Neural cell (in vitro differentiated cells): Measurements from ENCODE around the gene GAB2.

Experiments
- EZH2 ChIP-seq: fragments of 200-600, 300-800 bp; shearing (Covaris generic), sonication (generic); IDR thresholded peaks from 2 replicates; pipeline ENCODE4 v1.6.1; 2014; ENCODE audit warnings: antibody characterized with exemption, low read length, borderline replicate concordance, mild to moderate bottlenecking; ENCODE audit not compliant: insufficient read depth, poor library complexity, severe bottlenecking
- POLR2AphosphoS5 ChIP-seq: IDR thresholded peaks from 2 replicates; pipeline ENCODE4 v1.6.1; 2012

- TF ChIP-seq EZH2 (no peak), POLR2AphosphoS5 (no peak)
Measured at GRCh38 chr11:78281511-78281910, 136.1 kb downstream of the GAB2 start.
